Stimulated activated CD4-positive, alpha-beta T cell treated with anti-CD3 and anti-CD28 coated beads, Interleukin-2, amount 100 ng/mL, for 48 hours (primary cell): ENCODE data around the gene ARPC2.
"Not testable (repeated sequence)": the region's sequence is repeated elsewhere in the genome, so short reads cannot be mapped to it uniquely, and the experiment has no call there.

Source experiments
- DNase-seq, 2 donors: peaks; one replicate each; pipeline ENCODE4 v3.0.0-alpha.2; 2020

Gene ARPC2

GRCh38 chr2:218271865-218272530 is 55.0 kb downstream of the ARPC2 start:
- DNase-seq, result no peak

- peak; percentile 68 to 71 for DNase-seq
These were observed 55.7 kb downstream of the ARPC2 start for GRCh38 chr2:218272531-218273212.

- DNase-seq, result not testable (repeated sequence)
These were observed 56.4 kb downstream of the ARPC2 start for GRCh38 chr2:218273214-218273907.

GRCh38 chr2:218273908-218274249 is 56.9 kb downstream of the ARPC2 start:
- no peak for DNase-seq

GRCh38 chr2:218274586-218274985 is 57.6 kb downstream of the ARPC2 start:
- no peak for DNase-seq

GRCh38 chr2:218275371-218276072 is 58.5 kb downstream of the ARPC2 start:
- DNase-seq, result no peak

GRCh38 chr2:218276986-218277755 is 60.2 kb downstream of the ARPC2 start:
- no peak for DNase-seq

- no peak for DNase-seq
These were observed 60.9 kb downstream of the ARPC2 start for GRCh38 chr2:218277921-218278320.

GRCh38 chr2:218278531-218279360 is 61.8 kb downstream of the ARPC2 start:
- DNase-seq, result no peak

- no peak for DNase-seq
These were observed 63.4 kb downstream of the ARPC2 start for GRCh38 chr2:218280260-218280870.

- DNase-seq, result no peak
These were observed 64.5 kb downstream of the ARPC2 start for GRCh38 chr2:218281449-218281848.

GRCh38 chr2:218282173-218282991 is 65.4 kb downstream of the ARPC2 start:
- no peak for DNase-seq

- DNase-seq, result peak; percentile 48 to 52
These were observed 67.3 kb downstream of the ARPC2 start for GRCh38 chr2:218284106-218284811.

GRCh38 chr2:218285604-218286003 is 68.6 kb downstream of the ARPC2 start:
- no peak for DNase-seq

GRCh38 chr2:218286570-218287459 is 69.8 kb downstream of the ARPC2 start:
- DNase-seq, result peak; percentile 66 to 67

- DNase-seq, result no peak
These were observed 72.8 kb downstream of the ARPC2 start for GRCh38 chr2:218289639-218290315.

- DNase-seq, result no peak
These were observed 73.6 kb downstream of the ARPC2 start for GRCh38 chr2:218290316-218291261.
